PC-3 (cell line): ENCODE measurements around the gene ZNF774. TPM values are rescaled to one million over a fixed set of nuclear protein-coding genes. Genes with fewer than 3 reads are reported as not detected.

Source experiments
- ATAC-seq: fragments of 200-7000 bp; cut with Tn5 transposase; 2 replicates; pipeline ENCODE4 v1.9.1; 2020; ENCODE audit warnings: mild to moderate bottlenecking, moderate library complexity
- BruUV-seq: library from RNA; stranded (reverse); fragments of 400-500 nt; replicated peaks from 2 replicates; lab custom pipeline; 2021; lab: Mats Ljungman, UMichigan
- CTCF ChIA-PET: fragments of 300-600 bp; sonication (Branson Sonifier 250); formaldehyde crosslinking; loops from one replicate; lab custom pipeline; 2022; ENCODE audit warnings: antibody characterized with exemption; lab: Charles Lee
- POLR2A ChIA-PET: fragments of 300-600 bp; sonication (Branson Sonifier 250); formaldehyde crosslinking; loops from one replicate; lab custom pipeline; 2022; ENCODE audit warnings: antibody characterized with exemption; ENCODE audit not compliant: unreplicated experiment; lab: Charles Lee
- DNase-seq: peaks from one replicate; pipeline ENCODE4 v3.0.0-alpha.2; 2015
- H2AFZ ChIP-seq: fragments of 300-600 bp; sonication (generic); 2 replicates; pipeline ENCODE4 v1.6.0; 2016; ENCODE audit warnings: antibody characterized with exemption, low read length
- H3F3A ChIP-seq: fragments of 300-600 bp; sonication (generic); one replicate; pipeline ENCODE4 v1.6.0; 2017; ENCODE audit warnings: antibody characterized with exemption, low read length, control low read depth, mild to moderate bottlenecking; ENCODE audit not compliant: unreplicated experiment
- H3K27ac ChIP-seq: fragments of 300-600 bp; sonication (generic); 2 replicates; pipeline ENCODE4 v1.5.1; 2016; ENCODE audit warnings: mild to moderate bottlenecking, low read length
- H3K27me3 ChIP-seq: fragments of 300-600 bp; sonication (generic); 2 replicates; pipeline ENCODE4 v1.6.1; 2016; ENCODE audit warnings: low read length, mixed read lengths
- H3K36me3 ChIP-seq: fragments of 300-600 bp; sonication (generic); 2 replicates; pipeline ENCODE4 v1.6.1; 2016; ENCODE audit warnings: low read depth, mixed run types, low read length, mixed read lengths
- H3K4me1 ChIP-seq: fragments of 300-600 bp; sonication (generic); 2 replicates; pipeline ENCODE4 v1.5.1; 2016; ENCODE audit warnings: low read length; ENCODE audit not compliant: insufficient read depth
- H3K4me2 ChIP-seq: fragments of 300-600 bp; sonication (generic); 2 replicates; pipeline ENCODE4 v1.6.0; 2016; ENCODE audit warnings: low read length
- H3K4me3 ChIP-seq: fragments of 300-600 bp; sonication (generic); 2 replicates; pipeline ENCODE4 v1.5.1; 2016; ENCODE audit warnings: mild to moderate bottlenecking, low read length, mixed read lengths
- H3K79me2 ChIP-seq: fragments of 300-600 bp; sonication (generic); 2 replicates; pipeline ENCODE4 v1.6.1; 2017; ENCODE audit warnings: low read length, mixed read lengths
- H3K9ac ChIP-seq: fragments of 300-600 bp; sonication (generic); 2 replicates; pipeline ENCODE4 v1.6.0; 2016; ENCODE audit warnings: mild to moderate bottlenecking, low read length
- H3K9me2 ChIP-seq: fragments of 300-600 bp; sonication (generic); replicated peaks from 2 replicates; pipeline ENCODE4 v1.6.1; 2016; ENCODE audit warnings: mixed run types, low read length, mixed read lengths
- H3K9me3 ChIP-seq: fragments of 300-600 bp; sonication (generic); 2 replicates; pipeline ENCODE4 v1.6.1; 2016; ENCODE audit warnings: low read length, mixed read lengths
- H4K20me1 ChIP-seq: fragments of 300-600 bp; sonication (generic); 2 replicates; pipeline ENCODE4 v1.6.1; 2016; ENCODE audit warnings: low read length, mixed read lengths
- EZH2 ChIP-seq: fragments of 300-600 bp; sonication (generic); IDR thresholded peaks from one replicate; pipeline ENCODE4 v1.6.1; 2017; ENCODE audit warnings: antibody characterized with exemption, mild to moderate bottlenecking, low read length; ENCODE audit not compliant: unreplicated experiment
- EZH2phosphoT487 ChIP-seq: fragments of 300-600 bp; sonication (generic); IDR thresholded peaks from 2 replicates; pipeline ENCODE4 v1.6.1; 2018; ENCODE audit warnings: mild to moderate bottlenecking, antibody characterized with exemption, low read length, borderline replicate concordance
- intact Hi-C: fragments of 100-400 bp; cut with micrococcal nuclease; formaldehyde crosslinking; loops from 2 replicates; pipeline ENCODE4 v1.9.0; 2023
- total RNA-seq: library from RNA; depleted of rRNA; stranded (reverse); fragments of >200 nt; gene quantifications from 2 replicates; pipeline ENCODE4 v1.2.3, GENCODE V29; 2014
- TF ChIP-seq, protein P1 (sequence below): fragments of 300-600 bp; sonication (generic); conservative IDR thresholded peaks from 2 replicates; pipeline ENCODE4 v1.5.1; 2017; ENCODE audit warnings: antibody characterized with exemption, low read depth, mild to moderate bottlenecking, low read length

Gene ZNF774
- total RNA-seq, 1 experiment from 2014 or later: 1.9 TPM

DNA sequence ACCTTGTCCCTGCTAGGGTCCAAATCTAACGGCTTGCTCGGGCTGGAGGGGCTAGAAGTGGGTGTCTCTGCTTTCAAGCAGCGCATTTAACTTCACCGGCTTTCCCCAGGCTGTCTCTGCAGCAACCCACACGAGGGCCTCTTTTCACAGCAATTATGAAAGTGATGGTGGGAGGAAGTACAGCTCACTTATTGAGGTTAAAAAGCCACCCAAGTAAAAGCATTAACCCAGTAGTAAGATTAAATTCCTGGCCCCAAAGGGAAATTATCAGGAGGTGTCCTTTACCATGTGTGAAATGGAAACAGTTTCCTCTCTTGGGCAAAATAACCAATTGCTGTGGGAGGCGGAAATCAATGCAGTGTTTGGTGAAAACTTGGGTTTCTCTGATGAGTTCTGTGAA is 45.5 kb upstream of the ZNF774 start:
- CTCF ChIA-PET: no interaction called here
- H3K36me3 ChIP-seq: no peaks in the 10 kb centered on the region
- H3K79me2 ChIP-seq: no peaks in the 10 kb centered on the region
- DNase-seq (no peak), ATAC-seq (no peak)
- H3K4me1 ChIP-seq: no peaks in the 10 kb centered on the region
- no peak overlapping the region for H3K9ac ChIP-seq
- H2AFZ ChIP-seq: no peak overlapping the region
- no peaks in the 10 kb centered on the region for H3K9me3 ChIP-seq
- intact Hi-C loops: no loop called here
- H3K4me2 ChIP-seq: no peak overlapping the region
- no peaks in the 10 kb centered on the region for H4K20me1 ChIP-seq
- no TSS peak for BruUV-seq
- H3K27me3 ChIP-seq: no peaks in the 10 kb centered on the region
- no peak overlapping the region for H3K4me3 ChIP-seq
- H3K9me2 ChIP-seq: no peaks in the 10 kb centered on the region
- H3K27ac ChIP-seq: no peak overlapping the region
- POLR2A ChIA-PET: no interaction called here
- H3F3A ChIP-seq: no peaks in the 10 kb centered on the region
- TF ChIP-seq EZH2phosphoT487 (no peak), EZH2 (no peak)
- TF ChIP-seq, protein P1, sequence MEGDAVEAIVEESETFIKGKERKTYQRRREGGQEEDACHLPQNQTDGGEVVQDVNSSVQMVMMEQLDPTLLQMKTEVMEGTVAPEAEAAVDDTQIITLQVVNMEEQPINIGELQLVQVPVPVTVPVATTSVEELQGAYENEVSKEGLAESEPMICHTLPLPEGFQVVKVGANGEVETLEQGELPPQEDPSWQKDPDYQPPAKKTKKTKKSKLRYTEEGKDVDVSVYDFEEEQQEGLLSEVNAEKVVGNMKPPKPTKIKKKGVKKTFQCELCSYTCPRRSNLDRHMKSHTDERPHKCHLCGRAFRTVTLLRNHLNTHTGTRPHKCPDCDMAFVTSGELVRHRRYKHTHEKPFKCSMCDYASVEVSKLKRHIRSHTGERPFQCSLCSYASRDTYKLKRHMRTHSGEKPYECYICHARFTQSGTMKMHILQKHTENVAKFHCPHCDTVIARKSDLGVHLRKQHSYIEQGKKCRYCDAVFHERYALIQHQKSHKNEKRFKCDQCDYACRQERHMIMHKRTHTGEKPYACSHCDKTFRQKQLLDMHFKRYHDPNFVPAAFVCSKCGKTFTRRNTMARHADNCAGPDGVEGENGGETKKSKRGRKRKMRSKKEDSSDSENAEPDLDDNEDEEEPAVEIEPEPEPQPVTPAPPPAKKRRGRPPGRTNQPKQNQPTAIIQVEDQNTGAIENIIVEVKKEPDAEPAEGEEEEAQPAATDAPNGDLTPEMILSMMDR: no peak

DNA sequence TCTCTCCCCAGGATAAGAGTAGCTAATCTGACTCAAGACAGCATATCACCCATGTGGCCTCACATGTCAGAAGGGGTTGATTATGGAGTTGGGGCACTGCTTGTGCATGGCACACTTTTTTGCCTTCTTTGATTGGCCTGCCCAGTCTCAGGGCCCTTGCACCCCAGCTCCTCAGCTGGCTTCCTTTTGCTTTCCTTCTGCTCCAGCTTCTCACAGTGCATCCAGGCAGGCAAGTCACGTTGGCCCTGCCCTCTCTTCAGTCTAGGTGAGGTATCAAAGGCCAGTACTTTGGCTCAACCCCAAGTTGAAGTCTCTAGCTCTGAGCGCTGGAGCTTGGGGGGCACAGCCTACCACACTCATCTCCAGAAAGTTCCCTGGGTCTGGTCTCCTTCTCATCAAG is 44.4 kb upstream of the ZNF774 start:
- BruUV-seq: no TSS peak
- Histone ChIP-seq H3K4me1 (no peaks in the 10 kb centered on the region), H3K36me3 (no peaks in the 10 kb centered on the region), H4K20me1 (no peaks in the 10 kb centered on the region), H3K9me3 (no peaks in the 10 kb centered on the region), H3K4me2 (no peak overlapping the region), H3K27me3 (no peaks in the 10 kb centered on the region), H3K27ac (no peak overlapping the region), H3K79me2 (no peaks in the 10 kb centered on the region), H2AFZ (no peak overlapping the region), H3F3A (no peaks in the 10 kb centered on the region), H3K9ac (no peak overlapping the region), H3K4me3 (no peak overlapping the region), H3K9me2 (no peaks in the 10 kb centered on the region)
- ATAC-seq: no peak
- intact Hi-C loops: no loop called here
- POLR2A ChIA-PET: no interaction called here
- no peak for DNase-seq
- CTCF ChIA-PET: no interaction called here
- TF ChIP-seq, protein P1: no peak
- TF ChIP-seq EZH2phosphoT487 (no peak), EZH2 (no peak)

DNA sequence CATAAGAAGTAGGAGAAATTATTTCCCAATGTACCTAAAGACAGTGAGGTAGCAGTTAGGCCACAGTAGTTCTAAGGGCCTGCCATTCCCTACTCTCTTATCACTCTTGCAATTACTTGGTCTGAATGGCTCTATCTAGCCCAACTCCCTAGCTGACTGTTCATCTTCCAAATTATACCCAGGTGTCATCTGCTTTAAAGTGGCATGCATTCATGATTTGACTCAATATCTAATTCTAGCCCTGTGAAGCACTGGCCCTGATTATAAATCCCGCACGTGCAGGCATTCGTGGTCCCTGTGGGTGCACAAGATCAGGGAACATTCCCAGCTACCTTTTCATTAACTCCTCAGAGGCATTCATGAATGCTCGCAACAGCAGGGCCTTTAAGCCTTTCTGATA is 43.1 kb upstream of the ZNF774 start:
- TF ChIP-seq, protein P1: no peak
- TF ChIP-seq EZH2: no peak
- TF ChIP-seq EZH2phosphoT487: no peak
- Histone ChIP-seq H3K36me3 (no peaks in the 10 kb centered on the region), H2AFZ (no peak overlapping the region), H3K27ac (no peak overlapping the region), H3K9me2 (no peaks in the 10 kb centered on the region), H3K4me1 (no peaks in the 10 kb centered on the region), H4K20me1 (no peaks in the 10 kb centered on the region), H3K4me2 (no peak overlapping the region), H3F3A (no peaks in the 10 kb centered on the region), H3K27me3 (no peaks in the 10 kb centered on the region), H3K9ac (no peak overlapping the region), H3K9me3 (no peaks in the 10 kb centered on the region), H3K4me3 (no peak overlapping the region), H3K79me2 (no peaks in the 10 kb centered on the region)
- CTCF ChIA-PET: no interaction called here
- DNase-seq: no peak
- intact Hi-C loops: no loop called here
- POLR2A ChIA-PET: no interaction called here
- no peak for ATAC-seq
- no TSS peak for BruUV-seq
